ENCODE measurements around the gene FBXO7.

DNA sequence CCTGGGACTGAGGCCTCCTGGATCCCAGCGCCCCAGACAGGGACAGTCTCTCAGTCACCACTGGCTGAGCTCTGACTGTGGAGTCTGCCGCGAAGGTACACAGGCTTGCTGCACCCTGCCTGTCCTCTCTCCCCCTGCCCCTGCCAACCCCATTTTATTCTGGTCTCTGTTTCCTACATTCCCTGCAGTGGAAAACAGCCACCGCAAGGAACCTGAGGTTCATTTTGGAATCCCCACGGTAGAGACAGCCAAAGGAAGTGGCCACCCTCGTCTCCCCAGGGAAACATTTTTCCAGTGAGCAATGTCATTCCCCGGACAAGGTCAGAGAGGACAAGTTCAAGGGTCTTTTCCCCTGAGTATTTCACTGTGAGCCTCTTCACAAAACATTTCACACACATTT is 56.6 kb downstream of the FBXO7 start:
- TF ChIP-seq, protein P1, sequence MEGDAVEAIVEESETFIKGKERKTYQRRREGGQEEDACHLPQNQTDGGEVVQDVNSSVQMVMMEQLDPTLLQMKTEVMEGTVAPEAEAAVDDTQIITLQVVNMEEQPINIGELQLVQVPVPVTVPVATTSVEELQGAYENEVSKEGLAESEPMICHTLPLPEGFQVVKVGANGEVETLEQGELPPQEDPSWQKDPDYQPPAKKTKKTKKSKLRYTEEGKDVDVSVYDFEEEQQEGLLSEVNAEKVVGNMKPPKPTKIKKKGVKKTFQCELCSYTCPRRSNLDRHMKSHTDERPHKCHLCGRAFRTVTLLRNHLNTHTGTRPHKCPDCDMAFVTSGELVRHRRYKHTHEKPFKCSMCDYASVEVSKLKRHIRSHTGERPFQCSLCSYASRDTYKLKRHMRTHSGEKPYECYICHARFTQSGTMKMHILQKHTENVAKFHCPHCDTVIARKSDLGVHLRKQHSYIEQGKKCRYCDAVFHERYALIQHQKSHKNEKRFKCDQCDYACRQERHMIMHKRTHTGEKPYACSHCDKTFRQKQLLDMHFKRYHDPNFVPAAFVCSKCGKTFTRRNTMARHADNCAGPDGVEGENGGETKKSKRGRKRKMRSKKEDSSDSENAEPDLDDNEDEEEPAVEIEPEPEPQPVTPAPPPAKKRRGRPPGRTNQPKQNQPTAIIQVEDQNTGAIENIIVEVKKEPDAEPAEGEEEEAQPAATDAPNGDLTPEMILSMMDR (IDR thresholded peaks at IDR 0.05): peak in 1 of 6 experiments; percentile 22
- no peak for TF ChIP-seq POLR2A (IDR thresholded peaks at IDR 0.05)

Data from adrenal gland (tissue), 5 donors.